GM04504 (cell line): ENCODE measurements around the gene FAS.

Experiments
- DNase-seq: peaks from one replicate; pipeline ENCODE4 v3.0.0-alpha.2; 2012; ENCODE audit warnings: low read depth

Gene FAS

DNA sequence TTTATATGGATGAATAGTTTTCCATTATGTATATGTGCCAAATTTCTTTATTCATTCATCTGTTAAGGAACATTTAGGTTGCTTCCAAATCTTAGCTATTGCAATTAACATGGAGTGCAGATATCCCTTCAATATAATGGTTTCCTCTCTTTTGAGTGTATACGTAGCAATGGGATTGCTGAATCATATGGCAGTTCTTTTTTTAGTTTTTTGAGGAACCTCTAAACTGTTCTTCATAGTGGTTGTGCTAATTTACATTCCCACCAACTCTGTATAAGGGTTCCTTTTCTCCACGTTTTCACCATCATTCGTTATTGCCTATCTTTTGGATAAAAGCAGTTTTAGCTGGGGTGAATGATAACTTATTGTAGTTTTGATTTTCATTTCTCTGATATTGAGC lies 46.5 kb downstream of the FAS start:
- no peak for DNase-seq

DNA sequence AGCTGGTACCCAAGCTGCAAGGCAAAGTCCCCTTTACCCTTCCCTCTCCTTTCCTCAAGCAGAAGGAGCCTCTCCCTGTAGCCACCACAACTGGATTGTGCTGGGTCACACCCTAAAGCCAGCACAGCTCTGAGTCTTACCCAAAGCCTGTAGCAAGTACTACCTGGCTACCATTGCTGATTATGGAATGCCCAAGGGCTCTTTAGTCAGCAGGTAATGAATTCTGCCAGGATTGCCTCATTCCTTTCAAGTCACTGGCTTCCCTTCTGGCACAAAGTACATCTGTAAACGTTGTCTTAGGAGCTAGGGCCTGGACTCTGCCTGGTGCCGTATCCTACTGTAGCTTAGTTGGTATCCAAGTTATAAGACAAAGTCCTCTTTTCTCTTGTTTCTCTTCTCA lies 52.0 kb downstream of the FAS start:
- no peak for DNase-seq

DNA sequence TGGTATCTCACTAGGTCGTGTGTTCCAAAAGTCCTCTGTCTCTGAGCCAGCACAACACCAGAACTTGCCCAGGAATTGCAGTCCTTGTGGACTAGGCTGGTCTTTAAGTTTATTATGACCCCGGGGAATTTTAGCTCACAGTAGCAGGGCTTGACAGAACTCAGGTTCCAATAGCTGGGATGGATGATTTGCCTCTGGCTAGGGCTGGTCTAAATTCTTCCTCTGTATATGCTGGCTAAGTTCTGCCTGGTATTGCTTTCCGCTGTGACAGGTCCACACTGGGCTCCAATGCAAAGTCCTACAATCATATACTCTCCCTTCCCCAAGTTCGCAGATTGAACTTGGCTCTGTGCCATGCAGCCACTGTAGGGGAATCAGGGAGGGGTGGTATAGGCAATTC lies 52.5 kb downstream of the FAS start:
- DNase-seq: no peak

DNA sequence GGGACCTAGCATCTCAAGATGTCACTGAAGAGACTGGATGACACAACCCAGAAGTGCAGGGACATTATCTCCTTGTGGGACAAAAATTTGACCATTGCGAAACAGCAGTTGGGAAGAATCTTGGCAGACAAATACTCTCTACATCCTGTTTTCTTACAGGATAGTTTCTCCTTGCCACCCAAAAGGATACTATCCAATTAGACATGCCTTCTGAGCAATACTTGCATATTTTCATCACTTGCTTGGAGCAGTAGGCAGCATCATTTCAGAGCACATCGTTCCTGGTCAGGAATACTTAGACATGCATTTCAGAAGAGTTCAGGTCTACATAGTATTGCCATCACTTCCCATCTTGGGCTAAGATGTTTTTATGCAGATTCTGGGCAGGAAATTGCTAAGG lies 56.8 kb downstream of the FAS start:
- no peak for DNase-seq

DNA sequence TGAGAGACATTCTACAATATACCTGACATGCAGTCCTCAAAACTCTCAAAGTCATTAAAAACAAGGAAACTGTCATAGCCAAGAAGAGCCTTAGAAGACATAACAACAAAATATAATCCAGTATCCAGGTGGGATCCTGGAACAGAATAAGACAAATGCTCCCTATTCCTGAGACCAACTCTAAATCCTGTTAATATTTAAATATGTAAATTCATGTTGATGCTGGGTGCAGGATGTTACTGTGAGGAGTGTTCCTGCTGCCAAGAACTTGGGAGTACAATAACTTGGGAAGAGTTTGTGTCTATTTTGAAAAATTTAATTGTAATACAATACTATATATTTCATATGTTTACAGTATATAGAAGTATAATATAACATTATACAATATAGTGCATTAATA lies 61.0 kb downstream of the FAS start:
- DNase-seq: no peak

DNA sequence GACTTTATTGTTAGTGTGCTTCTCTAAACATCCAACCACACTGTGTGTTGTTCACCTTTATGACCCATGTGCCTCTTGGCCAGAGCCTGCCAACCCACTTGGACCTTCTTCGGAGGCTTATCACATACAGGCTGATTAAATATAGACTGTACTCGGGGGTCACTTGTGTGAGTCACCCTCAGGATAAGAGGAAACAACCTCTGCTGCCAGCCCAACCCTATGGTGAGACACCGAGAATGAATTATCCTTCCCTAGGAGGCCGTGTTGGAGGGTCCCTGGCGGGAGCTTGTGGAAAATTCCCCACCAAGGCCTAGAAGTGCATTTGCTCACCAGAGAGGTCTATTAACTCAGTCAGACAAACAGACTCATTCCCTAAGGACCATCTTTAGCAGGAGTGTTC lies 63.0 kb downstream of the FAS start:
- DNase-seq: no peak

DNA sequence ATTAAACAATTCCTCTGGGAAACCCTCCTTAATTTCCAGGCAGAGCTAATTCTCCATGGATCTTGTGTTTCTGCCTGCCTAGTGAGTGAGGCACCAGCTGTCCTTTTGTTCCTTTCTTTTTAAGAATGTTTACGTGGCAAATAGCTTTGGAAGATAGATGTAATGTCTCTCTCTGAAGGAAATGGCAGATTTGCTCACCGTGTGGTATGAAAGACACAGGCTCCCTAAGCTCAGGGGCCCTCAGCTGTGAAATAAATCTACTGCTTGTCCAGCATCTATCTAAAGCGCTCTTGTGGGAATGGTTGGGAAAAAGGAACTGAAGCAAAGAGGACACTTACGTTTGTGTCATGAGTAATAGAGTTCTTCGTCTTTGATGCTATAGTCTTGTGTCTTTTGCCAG lies 64.6 kb downstream of the FAS start:
- DNase-seq: no peak

DNA sequence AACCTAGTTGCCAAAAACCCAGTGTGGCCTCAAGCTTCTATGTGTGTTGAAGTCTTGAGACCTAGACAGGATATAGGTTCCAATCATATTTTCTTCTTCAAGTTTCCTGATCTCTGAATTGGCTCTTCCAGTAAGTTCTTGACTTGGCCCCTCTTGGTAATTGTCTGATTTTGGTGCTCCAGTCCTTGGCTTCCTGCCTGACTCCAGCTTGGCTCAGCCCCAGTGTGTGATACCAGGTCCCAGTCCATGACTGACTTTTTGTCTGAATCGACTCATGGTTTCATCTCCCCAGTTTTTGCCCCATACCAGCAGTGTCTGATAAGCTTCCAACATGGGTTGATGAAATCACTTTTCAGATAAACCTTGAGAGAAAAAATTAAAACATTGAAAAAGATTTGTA lies 72.3 kb downstream of the FAS start:
- no peak for DNase-seq

DNA sequence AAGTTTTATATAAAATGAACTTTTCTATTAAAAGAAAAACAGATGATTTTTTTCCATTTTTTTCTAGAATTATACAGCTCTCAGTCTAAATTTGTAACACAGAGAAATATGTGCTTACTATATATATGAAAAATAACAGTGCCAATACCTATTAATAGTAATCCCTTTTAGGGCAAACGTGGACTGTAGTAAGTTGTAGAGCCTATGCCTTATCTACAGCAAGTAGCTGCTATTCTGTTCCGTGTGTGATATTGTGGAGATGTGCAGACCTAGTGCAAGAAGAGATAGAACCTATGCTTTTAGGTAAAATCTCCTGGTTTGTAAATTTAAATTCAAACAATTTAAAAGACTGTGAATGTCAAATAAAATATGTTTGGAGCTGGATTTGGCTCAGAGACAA lies 72.9 kb downstream of the FAS start:
- DNase-seq: no peak

DNA sequence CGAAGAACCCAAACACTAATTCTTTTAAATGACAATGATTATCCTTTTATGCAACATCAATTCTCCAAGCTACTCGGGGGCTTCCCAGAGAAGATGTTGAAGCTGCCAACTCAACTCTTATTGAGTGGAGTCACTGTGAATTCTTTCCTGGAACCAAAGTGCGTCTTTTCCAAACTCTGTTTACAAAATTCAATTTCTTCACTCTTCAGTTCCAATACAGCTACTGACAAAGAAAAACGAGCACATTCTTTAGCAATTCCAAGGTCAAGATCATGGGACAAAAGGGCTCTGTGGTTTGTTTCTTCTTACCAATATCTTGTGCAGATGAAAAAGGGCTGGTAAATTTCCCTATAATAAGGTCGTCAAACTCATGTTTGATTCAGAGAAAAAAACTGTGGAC lies 74.2 kb downstream of the FAS start:
- DNase-seq: no peak
